Sciatic nerve (tissue), 2 donors: ENCODE results near the gene B4GALT1. TPM values are rescaled to one million over a fixed set of nuclear protein-coding genes. Genes with fewer than 3 reads are reported as not detected.

Source experiments
- ATAC-seq: fragments of 200-7000 bp; cut with Tn5 transposase; one replicate; pipeline ENCODE4 v1.9.1; 2020; ENCODE audit warnings: mild to moderate bottlenecking, moderate library complexity
- DNase-seq: peaks from one replicate; pipeline ENCODE4 v3.0.0-alpha.2; 2020; ENCODE audit warnings: low spot score
- intact Hi-C: fragments of 100-400 bp; cut with DNase I; formaldehyde crosslinking; loops from one replicate; pipeline ENCODE4 v1.14.2; 2022
- total RNA-seq: library from RNA; stranded (reverse); fragmentation: NEBNext Ultra II Directional; extraction: Animal tissue kit (Norgen Biotek cat#: 25700); gene quantifications from one replicate; pipeline ENCODE4 v1.2.1, GENCODE V29; 2021
- donor health status: DM: no; HTN: no; CAD: no.
- donor health status: DM: no; HTN: no; CAD: no.

The B4GALT1 gene
- total RNA-seq, 1 donor from 2014 or later, result 85.3 TPM

DNA sequence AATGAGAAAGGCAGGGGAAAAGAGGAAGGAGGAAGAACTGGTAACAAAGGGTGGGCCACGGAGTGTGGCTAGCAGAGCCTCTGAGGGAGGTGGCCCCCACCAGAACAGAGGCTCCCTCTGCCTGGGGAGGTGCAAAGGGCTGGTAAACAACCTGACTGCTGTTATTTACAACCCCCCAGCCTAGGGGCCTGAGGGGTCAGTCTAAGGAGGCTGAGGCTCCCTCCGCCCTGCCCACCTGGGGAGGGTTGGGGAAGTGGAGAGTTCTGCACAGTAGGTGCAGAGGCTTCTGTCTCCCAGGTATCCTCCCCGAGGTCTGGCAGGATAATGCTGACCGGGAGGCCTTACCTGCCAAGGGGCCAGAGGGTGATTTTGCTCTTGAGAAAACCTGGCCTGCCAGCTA lies 55.0 kb downstream of the B4GALT1 start:
- intact Hi-C loops, result no loop called here
- ATAC-seq, result no peak
- DNase-seq, result no peak

DNA sequence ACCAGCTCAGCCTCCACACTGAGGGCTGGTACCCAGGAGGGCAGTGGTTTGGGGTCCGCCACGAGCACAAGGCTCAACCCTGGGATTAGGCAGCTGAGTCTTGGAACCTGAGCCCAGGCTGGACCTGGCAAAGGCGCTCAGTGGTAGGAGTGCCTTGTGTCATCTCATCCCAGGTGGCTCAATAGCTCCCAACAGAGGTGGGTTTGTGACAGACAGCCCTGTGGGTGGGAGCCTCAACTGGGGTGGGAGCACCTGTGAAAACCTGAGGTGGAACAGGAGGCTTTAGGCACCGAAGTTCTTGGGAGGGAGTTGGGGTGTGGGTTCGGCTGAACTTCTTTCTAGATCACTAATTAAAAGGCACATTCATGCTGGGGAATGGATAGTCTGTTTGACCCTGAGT lies 55.5 kb downstream of the B4GALT1 start:
- ATAC-seq (no peak), DNase-seq (no peak)
- intact Hi-C loops, result no loop called here

DNA sequence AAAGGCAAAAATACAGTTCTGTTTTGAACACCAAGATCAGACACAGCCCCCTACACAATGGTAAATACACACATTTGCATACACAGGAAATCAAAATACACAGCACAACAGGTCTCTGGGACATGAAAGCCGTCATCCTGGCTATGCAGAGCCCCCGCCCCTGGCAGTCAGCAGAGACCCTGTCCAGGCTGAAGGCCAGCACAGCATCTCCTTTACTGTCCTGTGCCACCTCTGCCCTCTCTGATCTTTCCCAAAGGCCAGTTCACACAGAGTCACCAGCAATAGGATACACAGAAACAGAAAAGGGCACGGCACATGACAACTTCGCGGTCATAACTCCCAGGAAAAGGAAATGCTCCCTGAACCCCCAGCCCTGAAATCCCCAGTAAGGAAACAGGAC lies 56.5 kb downstream of the B4GALT1 start:
- ATAC-seq (no peak), DNase-seq (no peak)
- intact Hi-C loops, result no loop called here

DNA sequence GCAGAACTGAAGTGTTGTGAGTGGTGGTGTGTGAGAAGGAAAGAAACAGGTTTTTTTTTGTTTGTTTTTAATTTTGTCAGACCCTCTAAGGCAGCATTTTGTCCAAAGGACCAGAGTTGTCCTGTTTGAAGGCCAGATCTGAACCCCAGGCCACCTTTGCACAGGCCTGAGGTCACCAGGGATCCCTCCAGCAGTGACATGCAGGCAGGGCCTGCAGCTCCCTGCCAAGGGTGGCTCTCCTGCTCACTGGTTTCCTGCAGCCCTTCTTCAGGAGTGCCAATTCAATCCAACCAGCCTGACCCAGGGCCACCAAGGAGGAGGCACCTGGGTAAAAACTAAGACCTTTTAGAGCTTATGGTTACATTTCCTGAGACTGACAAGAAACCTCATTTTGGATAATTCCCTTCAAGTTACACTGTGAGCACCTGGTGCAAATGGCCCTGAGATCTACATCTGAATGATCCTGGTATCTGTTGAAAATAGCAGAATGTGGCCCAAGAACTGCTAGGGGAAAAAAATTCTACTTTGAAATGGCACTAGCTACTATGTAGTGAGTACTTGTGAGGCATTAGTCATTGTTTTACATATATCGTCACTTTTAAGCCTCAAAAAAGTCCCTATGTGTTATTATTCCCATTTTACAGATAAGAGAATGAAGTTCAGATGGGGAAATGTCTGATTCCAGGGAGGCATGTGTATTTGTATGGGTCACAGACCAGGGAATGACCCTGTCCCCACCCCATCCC lies 57.1 kb downstream of the B4GALT1 start:
- intact Hi-C loops, result loop anchor here (10.0 kb wide), 1 partner anchor 55 kb away; the partner anchor contains the start of gene B4GALT1
- ATAC-seq (no peak), DNase-seq (no peak)

- intact Hi-C loops, result loop anchor here (10.0 kb wide), 1 partner anchor 56 kb away; the partner anchor contains the start of gene B4GALT1
- no peak for DNase-seq
- ATAC-seq, result no peak
These were observed 58.0 kb downstream of the B4GALT1 start for GRCh38 chr9:33109097-33109496.

GRCh38 chr9:33108472-33108871 lies 58.7 kb downstream of the B4GALT1 start:
- intact Hi-C loops, result loop anchor here (10.0 kb wide), 1 partner anchor 56 kb away; the partner anchor contains the start of gene B4GALT1
- DNase-seq, result no peak
- ATAC-seq, result no peak

- ATAC-seq (no peak), DNase-seq (no peak)
- intact Hi-C loops, result loop anchor here (10.0 kb wide), 1 partner anchor 57 kb away; the partner anchor contains the start of gene B4GALT1
These were observed 59.4 kb downstream of the B4GALT1 start for GRCh38 chr9:33107762-33108161.

GRCh38 chr9:33106827-33107621 lies 60.1 kb downstream of the B4GALT1 start:
- ATAC-seq (peak; percentile 71), DNase-seq (no peak)
- intact Hi-C loops, result loop anchor here (10.0 kb wide), 1 partner anchor 58 kb away; the partner anchor contains the start of gene B4GALT1

GRCh38 chr9:33106372-33106771 lies 60.8 kb downstream of the B4GALT1 start:
- no peak for DNase-seq
- intact Hi-C loops, result loop anchor here (10.0 kb wide), 1 partner anchor 58 kb away; the partner anchor contains the start of gene B4GALT1
- ATAC-seq, result no peak

DNA sequence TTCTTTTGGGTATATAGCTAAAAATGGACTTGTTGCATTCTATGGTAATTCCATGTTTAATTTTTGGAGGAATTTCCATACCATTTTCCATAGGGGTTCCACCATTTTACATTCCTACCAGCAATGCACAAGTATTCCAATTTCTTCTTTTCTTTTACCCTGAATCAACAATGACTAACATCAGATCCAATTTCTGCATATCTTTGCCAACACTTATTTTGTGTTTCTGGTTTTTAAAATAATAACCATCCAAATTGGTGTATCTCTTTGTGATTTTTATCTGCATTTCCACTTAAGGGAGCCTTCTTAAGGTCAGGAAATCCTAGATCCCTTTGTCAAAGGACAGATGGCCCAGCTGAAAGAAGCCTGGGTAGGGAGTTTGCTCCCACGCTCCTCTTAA lies 61.2 kb downstream of the B4GALT1 start:
- ATAC-seq (no peak), DNase-seq (no peak)
- intact Hi-C loops, result loop anchor here (10.0 kb wide), 1 partner anchor 59 kb away; the partner anchor contains the start of gene B4GALT1

GRCh38 chr9:33105504-33105903 lies 61.6 kb downstream of the B4GALT1 start:
- DNase-seq (no peak), ATAC-seq (no peak)
- intact Hi-C loops, result loop anchor here (10.0 kb wide), 1 partner anchor 59 kb away; the partner anchor contains the start of gene B4GALT1

DNA sequence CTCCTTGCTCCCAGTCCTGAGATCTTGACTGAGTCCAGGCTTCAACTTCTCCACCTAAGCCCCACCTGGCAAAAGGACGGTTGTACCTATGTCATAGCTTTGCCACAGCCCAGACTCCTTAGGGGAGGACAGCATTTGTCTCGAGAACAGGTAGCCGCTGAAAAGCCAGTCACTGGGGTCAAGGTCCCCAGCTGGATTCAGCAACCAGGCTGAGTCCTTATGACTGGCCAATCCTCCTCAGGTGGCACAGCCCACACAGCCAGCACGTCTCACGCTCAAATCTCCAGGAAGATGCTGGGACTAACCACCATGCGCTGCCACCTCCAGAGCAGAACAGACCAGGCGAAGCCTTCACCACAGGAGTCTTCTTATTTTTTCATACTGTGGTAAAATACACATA lies 62.7 kb downstream of the B4GALT1 start:
- ATAC-seq, result no peak
- intact Hi-C loops, result loop anchor here (10.0 kb wide), 1 partner anchor 60 kb away; the partner anchor contains the start of gene B4GALT1

GRCh38 chr9:33103501-33104281 lies 63.4 kb downstream of the B4GALT1 start:
- intact Hi-C loops, result loop anchor here (10.0 kb wide), 1 partner anchor 61 kb away; the partner anchor contains the start of gene B4GALT1
- DNase-seq (no peak), ATAC-seq (peak; percentile 43)

More for the DNA sequence above, 62.7 kb downstream of the B4GALT1 start:
- DNase-seq, result no peak

GRCh38 chr9:33102551-33103210 lies 64.5 kb downstream of the B4GALT1 start:
- ATAC-seq (no peak), DNase-seq (no peak)
- intact Hi-C loops, result loop anchor here (10.0 kb wide), 1 partner anchor 62 kb away; the partner anchor contains the start of gene B4GALT1

DNA sequence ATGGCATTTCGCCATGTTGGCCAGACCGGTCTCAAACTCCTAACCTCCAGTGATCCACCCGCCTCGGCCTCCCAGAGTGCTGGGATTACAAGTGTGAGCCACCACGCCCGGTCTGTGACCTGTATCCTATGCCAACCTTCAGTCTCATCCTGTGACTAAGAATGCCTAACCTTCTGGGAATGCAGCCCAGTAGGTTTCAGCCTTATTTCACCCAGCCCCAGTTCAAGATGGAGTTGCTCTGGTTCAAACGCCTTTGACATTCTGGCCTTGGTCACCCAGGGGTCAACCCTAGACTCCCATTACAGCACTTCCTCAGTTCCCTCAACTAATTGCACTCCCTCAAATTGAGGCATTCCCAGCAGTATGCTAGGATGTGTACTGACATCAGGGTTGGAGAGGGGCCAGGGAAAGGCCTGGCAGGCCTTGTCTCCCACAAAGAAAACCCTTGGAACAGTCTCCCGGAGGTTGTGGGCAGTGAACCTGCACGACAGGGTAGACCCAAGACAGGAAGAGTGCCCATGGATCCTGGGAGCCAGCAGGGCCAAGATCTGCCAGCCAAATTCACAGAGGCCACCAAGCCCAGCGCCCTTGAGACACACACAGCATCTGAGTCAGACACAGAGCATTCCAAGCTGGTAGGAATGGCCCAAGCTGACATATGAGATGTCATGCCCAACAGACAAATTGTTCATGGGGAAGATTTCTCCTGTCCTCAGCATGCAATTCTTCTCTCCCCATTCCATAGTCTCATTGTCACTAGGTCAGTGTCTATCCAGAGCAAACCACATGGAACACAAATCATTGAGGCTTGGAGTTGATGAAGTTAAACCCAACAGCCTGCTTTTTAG lies 65.8 kb downstream of the B4GALT1 start:
- ATAC-seq (no peak), DNase-seq (peak; percentile 56)
- intact Hi-C loops, result loop anchor here (10.0 kb wide), 1 partner anchor 63 kb away; the partner anchor contains the start of gene B4GALT1

DNA sequence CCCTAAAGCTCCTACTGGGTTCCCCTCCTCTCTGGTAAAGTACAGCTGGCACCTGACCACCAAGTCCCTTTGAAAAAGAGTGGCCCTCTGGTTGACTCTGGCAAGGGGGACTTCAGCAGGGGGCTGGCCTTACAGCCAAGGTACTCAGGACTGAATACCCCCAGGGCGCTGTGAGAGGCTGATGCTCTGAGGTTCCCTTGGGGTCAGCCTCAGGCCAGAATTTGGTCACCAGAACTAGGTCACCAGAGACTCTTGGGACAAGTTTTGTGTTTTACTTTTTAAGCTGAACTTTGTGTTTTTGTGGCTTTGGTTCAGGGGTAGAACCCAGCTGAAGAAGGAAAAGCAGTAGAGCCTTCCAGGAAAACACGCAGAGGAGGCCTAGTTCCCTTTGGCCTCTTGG lies 67.4 kb downstream of the B4GALT1 start:
- intact Hi-C loops, result loop anchor here (10.0 kb wide), 1 partner anchor 65 kb away; the partner anchor contains the start of gene B4GALT1
- peak; percentile 37 for ATAC-seq
- DNase-seq, result peak; percentile 46

- ATAC-seq (no peak), DNase-seq (no peak)
- intact Hi-C loops, result no loop called here
These were observed 69.9 kb downstream of the B4GALT1 start for GRCh38 chr9:33097192-33097591.
